Stimulated activated CD8-positive, alpha-beta memory T cell treated with anti-CD3 and anti-CD28 coated beads, Interleukin-7, amount 100 ng/mL, for 48 hours (primary cell): ENCODE data around the gene SIRPB2.

Source experiments
- DNase-seq, 2 donors: peaks; one replicate each; pipeline ENCODE4 v3.0.0-alpha.2; 2020; ENCODE audit warnings: low read depth in 1 of 2; ENCODE audit errors: extremely low read depth in 1 of 2

The SIRPB2 gene

DNA sequence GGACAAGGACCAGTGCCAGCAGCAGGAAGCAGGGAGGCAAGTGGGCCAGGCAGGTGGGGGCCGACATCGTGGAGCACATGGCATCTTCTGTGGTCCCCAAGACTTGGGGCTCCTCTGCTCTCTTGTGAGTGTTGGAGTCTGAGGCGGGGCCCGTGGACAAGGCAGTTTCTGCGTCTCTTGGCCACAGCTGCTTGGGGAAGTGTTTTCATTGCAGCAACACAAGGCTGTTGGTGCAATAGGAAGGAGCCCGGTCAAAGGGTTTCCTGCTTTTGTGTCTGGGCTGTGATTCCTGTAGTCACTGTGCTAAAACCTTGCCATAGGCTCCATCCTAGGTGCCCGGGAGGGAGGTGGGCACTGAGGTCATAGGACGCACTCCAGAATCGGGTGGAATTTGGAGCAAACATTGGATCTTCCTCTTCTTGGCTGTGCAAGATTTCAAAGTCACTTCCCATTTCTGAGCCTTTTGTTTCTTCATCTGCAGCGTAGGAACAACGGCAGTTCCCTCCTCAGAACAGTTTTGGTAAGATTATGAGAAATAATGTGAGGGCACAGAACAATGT, at the start of gene SIRPB2:
SIRPB2 (minus strand) TSS at position 140 of the 560 bp plus-strand sequence; CDS start at position 79, 61 bp downstream.
- no peak for DNase-seq

DNA sequence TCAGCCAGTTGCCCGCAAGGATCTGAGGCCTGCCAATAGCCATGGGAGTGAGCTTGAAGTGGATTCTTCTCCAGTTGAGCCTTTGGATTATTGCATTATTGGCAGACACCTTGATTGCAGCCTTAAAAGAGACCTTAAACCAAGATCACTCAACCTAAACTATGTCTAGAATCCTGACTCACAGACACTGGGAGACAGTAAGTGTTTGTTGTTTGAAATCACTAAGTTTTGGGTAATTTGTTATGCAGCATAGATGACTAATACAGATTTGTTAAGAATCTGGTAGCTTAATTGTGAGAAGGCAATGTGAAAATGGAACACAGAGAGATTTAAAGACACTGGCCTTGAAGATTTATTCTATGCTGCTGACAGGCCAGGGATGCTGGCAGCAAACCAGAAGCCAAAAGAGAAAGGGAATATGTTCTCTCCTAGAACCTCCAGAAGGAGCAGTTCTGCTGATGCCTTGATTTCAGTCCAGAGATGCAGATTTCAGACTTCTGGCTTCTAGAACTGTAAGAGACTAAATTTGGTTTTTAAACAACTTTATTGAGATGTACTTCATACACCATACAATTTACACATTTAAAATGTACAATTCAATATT, 48.7 kb upstream of the SIRPB2 start:
- DNase-seq, result no peak

DNA sequence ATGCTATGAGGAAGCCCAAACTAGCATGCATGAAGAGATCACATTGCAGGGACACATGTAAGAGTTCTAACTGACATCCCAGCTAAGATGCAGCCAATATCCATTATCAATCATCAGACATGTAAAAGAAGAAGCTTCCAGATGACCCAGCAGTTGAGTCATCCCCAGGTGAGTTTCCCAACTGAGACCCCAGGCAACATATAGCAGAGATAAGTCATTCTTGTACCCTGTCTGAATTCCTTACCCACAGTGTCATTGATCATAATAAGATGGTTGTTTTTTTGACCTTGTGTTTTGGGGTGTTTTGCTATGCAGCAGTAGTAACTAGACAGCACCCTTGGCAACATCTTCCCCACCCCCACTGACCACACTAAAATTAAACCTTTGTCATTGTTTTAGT, 47.4 kb upstream of the SIRPB2 start:
- DNase-seq, result no peak

DNA sequence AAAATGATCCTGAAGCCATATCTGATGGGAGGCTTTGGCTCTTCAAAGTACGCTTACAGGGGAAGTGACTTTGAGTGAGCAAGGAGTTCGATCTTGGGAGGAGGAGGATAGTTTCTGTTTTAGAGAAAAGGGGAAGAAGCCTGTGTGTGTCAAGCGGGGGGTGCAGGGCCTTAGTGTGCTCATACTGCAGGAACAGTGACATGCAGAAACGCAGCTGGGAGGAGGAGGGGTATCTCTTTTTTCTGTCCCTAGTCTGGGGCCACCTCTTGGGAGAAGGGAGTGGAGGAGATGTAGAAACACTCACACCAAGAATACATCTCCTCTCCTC, 46.5 kb upstream of the SIRPB2 start:
- no peak for DNase-seq

DNA sequence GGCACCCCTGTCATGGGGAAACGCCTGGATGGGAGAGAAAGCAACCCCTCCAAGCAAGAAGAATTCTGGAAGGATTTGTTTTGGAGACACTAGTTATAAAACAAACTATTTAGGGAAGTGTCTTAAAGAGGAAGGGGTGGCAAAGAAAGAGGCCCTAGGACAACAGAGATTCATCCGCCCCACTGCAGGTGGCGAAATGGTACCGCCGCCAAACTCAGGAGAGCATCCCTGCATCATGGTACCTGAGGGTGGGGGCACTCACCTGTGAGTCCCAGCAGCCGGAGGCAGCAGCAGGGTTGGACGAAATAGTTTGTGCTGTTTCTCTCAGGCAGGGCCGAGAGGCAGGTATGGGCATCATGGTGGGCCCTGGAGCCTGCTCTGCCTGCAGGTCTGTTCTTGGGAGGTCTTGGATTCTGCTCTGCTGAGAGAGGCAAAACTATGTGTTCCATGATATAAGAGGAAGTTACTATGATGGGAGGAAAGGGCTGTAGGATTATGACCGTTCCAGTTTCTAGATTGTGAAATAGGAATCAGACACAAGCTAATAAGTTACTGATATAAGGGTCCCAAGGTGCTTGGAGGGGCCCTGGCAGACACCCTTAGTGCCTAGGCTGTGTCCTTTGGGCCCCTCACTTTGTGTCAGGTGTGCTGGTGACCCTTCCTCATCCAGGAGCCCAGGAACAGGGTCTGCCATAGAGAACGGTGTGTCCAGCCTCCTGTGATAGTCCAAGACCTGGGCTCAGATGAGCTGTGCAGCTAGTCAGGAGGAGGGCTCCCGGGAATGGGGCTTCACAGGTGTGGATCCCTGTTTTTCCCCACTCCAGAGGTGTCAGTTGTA, 45.9 kb upstream of the SIRPB2 start:
- no peak for DNase-seq

DNA sequence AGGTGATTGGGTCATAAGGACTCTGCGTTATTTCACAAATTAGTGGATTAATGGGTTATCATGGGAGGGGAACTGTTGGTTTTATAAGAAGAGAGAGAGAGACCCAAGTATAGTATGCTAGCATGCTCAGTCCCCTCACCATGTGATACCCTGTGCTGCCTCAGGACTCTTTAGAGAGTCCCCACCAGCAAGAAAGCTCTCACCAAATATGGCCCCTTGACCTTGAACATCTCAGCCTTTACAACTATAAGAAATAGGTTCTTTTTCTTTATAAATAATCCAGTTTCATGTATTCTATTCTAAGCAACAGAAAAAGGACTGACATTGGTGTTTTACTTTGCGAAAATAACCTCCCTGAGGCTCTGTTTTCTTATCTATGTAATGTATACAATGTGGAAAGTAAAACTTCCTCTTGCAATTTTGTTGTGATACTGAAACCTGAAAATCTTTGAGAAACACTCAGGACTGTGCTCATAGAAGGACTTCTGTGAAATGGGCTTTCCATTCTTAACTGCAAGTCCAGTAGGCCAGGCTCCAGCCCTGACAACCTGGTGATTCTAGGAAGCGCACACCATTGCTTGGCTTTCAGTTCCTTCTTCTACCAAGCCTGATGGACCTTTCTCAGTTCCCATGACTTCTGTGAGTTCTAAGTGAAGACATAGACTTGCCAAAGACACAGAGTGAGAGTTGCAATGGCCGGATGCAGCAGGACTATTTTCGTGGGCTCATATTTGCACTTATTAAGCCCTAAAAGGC, 44.4 kb upstream of the SIRPB2 start:
- DNase-seq, result no peak

DNA sequence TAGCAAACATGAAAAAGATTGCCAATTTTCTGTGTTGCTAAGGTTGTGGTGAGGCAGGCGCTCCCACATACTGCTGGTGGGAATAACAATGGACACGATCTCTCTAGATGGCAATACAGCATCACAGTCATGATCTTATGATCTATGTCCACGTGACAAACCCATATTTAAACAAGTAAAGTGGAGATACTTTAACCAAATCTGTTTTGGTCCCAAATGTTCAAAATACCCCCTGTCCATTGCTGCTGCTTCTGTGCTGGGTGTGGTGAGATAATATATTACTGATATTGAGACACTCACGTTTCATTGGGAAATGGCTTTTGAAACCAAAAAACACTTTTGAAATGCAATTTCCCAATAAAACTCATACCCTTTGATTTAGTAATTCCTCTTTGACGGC, 43.3 kb upstream of the SIRPB2 start:
- DNase-seq, result no peak

DNA sequence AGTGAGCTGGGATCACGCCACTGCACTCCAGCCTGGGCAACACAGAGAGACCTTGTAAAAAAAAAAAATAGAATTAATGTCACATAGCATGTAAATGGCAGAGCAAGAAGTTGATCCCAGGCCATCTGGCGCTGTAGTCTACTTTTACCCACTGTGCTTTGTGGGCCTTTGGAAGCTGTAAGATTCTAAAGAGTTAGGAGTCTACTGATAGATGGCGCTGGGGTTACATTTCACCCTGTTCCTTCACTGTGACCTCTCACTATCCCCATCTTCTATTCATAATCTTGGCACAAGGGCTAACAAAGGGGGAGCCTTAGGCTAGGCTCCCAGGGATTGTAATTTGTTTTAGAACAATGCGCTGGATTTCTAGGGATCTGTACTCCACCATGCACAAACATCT, 41.8 kb upstream of the SIRPB2 start:
- DNase-seq, result no peak

DNA sequence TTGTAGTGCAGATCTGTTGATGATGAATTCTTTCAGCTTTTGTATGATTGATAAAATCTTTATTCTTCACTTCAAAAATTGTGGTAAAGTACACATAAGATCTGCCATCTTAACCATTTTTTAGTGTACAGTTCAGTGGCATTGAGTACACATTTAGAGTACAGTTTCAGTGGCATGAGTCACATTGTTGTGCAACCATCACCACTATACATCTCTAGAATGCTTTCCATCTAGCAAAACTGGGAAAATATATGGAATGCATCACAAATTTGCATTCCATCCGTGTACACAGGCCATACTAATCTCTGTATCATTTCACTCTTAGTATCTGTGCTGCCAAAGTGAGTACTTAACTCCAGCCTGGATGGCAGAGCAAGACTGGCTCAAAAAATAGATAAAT, 37.6 kb upstream of the SIRPB2 start:
- no peak for DNase-seq

DNA sequence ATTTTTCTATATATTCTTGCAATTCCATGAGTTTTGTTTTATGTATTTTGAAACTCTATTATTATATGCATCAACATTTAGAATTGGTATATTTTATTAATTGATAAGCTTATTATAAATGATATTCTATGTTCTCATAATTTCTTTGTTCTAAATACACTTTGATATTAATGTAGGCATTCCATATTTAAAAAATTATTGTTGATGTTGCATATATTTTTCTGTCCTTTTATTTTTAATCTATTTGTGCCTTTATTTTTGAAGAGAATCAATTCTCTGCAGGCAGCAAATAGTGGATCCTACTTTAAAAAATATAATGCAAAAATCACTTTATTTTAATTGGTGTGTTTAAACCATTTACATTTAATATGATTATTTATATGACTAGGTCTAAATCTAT, 36.7 kb upstream of the SIRPB2 start:
- DNase-seq, result no peak

DNA sequence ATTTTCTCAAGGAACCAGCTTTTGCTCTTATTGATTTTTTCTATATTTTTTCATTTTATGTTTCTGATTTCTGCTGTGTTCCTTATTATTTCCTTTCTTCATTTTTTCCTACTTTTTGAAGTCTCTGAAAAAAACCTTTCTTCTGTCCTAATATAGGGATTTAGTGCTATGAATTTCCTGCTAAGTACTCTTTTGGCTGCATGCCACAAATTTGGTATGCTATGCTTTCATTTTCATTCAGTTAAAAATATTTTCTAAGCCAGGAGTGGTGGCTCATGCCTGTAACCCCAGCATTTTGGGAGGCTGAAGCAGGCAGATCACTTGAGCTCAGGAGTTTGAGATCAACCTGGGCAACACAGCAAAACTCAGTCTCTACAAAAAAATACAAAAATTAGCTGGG, 35.7 kb upstream of the SIRPB2 start:
- no peak for DNase-seq

DNA sequence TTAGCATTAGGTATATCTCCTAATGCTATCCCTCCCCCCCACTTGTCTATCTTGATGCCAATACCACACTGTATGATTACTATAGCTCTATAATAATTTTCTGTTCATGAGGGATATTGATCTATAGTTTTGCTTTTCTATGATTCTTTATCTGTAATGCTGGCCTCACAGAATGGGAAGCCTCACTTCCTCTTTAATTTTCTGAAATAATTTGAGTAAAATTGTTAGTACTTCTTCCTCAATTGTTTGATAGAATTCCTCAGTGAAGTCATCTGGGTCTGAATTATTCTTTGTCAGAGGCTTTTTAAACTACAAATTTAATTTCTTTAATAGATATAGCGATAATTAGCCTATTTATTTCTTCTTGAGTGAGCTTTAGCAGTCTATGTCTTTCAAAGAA, 35.1 kb upstream of the SIRPB2 start:
- no peak for DNase-seq

DNA sequence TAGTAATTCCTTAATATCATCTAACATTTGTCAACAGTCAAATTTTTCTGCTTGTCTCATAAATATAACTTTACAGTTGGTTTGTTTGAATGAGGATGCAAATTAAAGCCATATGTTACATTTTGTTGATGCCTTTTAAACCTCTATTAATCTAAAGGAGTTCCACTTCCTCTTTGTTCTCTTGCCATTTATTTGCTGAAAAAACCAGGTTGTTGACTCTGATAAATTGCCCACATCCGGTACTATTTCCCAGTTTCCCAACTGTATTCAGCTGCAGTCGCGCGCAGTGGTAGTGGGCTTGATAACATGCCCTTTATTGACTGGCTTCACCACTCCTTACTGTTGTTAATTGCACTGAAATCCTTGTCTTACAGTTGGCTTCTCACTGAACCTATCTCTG, 32.8 kb upstream of the SIRPB2 start:
- DNase-seq, result no peak

DNA sequence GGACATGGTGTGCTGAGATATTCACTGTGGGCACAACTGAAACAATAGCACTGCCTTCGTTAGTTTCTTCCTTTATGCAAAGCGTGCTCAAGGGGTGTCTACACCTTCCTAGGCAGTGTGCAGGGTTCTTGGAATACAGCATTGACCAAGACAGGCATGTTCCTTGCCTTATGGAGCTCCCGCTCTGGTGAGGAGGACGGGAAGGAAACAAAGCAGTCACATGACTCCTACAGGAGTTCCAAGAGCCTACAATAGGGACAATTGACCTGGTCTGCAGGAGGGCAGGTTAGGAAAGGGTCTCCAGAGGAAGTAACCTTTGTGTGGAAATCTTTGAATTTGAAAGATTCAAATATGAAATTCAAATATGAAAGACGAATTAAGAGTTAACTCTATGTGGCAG, 25.8 kb upstream of the SIRPB2 start:
- no peak for DNase-seq

DNA sequence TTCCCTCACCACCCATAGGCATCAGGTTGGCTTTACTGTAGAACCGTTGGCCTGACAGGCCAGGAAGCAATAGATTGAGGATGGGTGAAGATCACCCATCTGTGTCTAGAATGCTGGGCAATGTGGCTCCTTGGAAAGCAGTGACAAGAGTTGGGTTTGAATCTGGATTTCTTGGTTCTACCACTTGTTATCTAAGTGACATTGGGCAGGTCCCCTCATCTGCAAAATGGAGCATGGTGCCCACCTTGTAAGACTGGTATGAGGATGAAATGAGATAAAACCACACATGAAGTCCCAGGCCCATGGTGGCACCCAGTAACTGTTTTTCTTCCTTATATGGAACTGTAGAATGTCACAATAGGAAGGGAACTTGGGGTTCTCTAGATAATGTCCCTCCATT, 22.6 kb upstream of the SIRPB2 start:
- DNase-seq, result no peak

DNA sequence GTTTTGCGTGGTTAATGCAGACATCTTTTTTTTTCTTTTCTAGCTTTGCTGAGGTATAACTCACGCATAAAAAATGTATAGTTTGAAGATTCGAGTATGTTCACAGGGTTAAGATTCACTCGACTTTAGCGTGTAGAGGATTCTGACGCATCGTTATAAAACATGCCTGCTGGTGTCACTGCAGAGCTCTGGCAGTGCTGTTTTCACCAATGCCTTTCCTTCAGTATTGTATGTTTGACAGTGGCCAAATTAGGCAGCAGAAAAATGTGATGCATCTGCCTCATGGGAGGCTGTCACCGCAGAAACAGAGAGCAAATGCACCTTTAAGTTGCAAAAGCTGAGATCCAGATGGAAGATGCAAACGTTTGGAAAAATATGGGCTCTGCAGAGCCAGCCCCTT, 18.0 kb upstream of the SIRPB2 start:
- no peak for DNase-seq

DNA sequence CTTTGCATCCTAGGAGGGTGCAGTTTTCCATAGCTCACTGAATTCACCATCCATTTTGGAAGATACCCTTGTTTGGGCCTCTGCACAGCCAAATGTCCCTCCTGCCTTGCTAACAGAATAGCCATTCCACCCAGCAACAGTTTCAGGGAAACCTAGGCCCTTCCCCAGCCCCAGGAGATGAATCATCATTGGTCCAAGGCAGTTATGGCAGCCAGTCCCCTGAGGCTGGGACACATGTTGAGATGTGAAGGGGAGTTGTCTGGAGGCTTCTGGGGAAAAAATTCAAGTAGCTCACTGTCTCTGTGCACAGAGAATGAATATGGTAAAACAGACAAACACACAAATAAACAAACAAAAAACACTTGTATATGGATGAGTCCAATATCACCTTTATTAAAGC, 17.4 kb upstream of the SIRPB2 start:
- DNase-seq, result no peak

DNA sequence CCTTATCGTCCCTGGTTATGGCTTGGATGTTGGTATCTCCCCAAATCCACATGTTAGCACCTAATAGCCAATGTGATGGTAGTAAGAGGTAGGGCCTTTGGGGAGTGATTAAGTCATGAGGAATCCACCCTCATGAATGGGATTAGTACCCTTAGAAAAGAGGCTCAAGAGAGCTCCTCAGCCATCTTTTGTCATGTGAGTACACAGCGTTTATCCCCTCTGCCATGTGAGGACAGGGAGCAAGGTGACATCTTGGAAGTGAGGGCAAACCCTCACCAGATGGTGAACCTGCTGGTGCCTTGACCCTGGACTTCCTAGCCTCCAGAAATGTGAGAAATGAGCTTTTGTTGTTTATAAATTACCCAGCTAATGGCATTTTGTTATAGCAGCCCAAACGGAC, 16.1 kb upstream of the SIRPB2 start:
- no peak for DNase-seq

DNA sequence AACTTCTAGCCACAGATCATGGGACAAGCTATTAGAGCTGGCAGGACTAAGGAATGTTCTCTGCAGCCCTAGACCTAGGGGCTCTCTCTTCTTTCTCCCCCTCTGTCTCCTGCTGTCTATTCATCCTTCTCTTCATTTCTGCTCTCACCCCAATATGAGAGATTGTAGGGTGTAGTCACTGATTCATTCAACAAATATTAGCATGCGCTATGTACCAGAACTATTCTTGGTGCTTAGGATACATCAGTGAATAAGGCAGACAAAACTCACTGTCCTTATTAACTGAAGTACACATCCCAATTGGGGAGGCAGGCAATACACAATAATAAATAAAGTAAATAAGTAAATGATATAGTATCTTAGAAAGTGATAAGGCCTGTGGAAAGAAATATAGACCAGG, 14.7 kb upstream of the SIRPB2 start:
- DNase-seq, result no peak

DNA sequence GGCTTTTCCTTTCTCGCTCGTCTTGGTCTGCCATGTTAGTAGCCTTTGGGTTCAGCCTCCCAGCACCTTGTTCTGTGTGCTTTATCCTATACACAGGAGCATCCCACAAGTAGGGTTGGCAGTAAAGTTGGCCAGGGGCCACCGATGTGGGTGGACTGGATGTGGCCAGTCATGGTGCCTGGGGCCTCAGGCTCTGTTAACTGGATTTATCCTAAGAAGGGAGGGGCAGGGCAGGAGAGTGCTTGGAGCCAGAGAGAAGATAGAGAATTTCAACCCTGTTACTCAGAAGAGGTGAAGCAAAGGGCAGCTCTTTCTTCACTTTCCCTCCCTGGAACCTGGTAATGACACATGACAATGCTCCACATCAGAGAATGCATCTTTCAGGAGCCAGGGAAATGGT, 14.1 kb upstream of the SIRPB2 start:
- DNase-seq, result no peak

DNA sequence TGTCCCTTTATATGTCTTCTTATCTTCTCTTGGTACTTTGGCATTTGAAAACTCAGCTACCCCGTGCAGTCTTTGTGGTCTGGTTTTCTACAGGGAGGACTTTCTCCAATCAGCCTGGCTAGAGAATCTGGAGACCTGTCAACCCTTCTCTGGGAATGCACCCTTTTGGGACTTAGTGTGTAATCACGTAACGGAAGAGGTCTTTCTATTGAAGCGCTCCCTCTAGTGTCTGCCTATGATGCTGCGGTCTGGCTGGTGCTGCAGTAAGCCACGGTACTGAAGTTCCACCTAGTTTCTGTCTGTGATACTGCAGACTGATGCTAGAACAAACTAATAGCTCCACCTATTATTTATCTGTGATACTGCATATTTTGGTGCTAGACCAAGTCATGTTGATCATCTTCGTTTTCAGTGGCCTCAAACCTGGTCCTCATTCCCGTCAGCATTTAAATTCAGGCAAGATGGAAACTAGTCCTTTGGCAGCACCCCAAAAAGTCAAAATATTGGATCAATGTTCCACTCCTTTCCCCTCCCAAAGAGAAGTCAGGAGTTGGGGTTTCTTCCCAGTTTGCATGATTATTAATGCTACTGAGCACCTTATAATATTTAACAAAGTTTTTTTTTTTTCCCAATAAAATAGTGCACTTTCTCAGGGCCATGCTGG, 12.5 kb upstream of the SIRPB2 start:
- peak; percentile 9 to 68 for DNase-seq
